Measurements from ENCODE around the gene NIP7. TPM values are rescaled to one million over a fixed set of nuclear protein-coding genes. Genes with fewer than 3 reads are reported as not detected.

NIP7 gene
- total and polyA plus RNA-seq, 9 of the 15 experiments (the other 6 are each of a cell fraction or from before 2014, with no cell fraction given), result 28.9 to 85.5 (median 72.5) TPM

GRCh38 chr16:69330286-69331109 is 9.1 kb upstream of the NIP7 start, which contains the start of gene PDF (continued):
- TF ChIP-seq, protein P1, sequence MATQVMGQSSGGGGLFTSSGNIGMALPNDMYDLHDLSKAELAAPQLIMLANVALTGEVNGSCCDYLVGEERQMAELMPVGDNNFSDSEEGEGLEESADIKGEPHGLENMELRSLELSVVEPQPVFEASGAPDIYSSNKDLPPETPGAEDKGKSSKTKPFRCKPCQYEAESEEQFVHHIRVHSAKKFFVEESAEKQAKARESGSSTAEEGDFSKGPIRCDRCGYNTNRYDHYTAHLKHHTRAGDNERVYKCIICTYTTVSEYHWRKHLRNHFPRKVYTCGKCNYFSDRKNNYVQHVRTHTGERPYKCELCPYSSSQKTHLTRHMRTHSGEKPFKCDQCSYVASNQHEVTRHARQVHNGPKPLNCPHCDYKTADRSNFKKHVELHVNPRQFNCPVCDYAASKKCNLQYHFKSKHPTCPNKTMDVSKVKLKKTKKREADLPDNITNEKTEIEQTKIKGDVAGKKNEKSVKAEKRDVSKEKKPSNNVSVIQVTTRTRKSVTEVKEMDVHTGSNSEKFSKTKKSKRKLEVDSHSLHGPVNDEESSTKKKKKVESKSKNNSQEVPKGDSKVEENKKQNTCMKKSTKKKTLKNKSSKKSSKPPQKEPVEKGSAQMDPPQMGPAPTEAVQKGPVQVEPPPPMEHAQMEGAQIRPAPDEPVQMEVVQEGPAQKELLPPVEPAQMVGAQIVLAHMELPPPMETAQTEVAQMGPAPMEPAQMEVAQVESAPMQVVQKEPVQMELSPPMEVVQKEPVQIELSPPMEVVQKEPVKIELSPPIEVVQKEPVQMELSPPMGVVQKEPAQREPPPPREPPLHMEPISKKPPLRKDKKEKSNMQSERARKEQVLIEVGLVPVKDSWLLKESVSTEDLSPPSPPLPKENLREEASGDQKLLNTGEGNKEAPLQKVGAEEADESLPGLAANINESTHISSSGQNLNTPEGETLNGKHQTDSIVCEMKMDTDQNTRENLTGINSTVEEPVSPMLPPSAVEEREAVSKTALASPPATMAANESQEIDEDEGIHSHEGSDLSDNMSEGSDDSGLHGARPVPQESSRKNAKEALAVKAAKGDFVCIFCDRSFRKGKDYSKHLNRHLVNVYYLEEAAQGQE (IDR thresholded peaks at IDR 0.05; ENCODE audit: borderline replicate concordance), result peak; percentile 90
- TF ChIP-seq, protein P1 (CRISPR knock-in tag; IDR thresholded peaks at IDR 0.05; ENCODE audit: low read depth), result peak; percentile 79; the same call in 1 of the 2 replicates
- no peak for TF ChIP-seq MAFF (IDR thresholded peaks at IDR 0.05; ENCODE audit: low read length)
- no peak for TF ChIP-seq MTF1 (CRISPR knock-in tag; IDR thresholded peaks at IDR 0.05; ENCODE audit: borderline replicate concordance)
- no peak for TF ChIP-seq HMG20A (CRISPR knock-in tag; conservative IDR thresholded peaks at IDR 0.05)
- TF ChIP-seq HNRNPK (IDR thresholded peaks at IDR 0.05; ENCODE audit: low read depth, low read length, poor library complexity, severe bottlenecking), result no peak
- TF ChIP-seq PTRF (tag; IDR thresholded peaks at IDR 0.05), result no peak
- no peak; the same call in 1 of the 2 replicates for TF ChIP-seq ESRRA (IDR thresholded peaks at IDR 0.05; ENCODE audit: borderline replicate concordance, low read depth)
- TF ChIP-seq FOXJ3 (CRISPR knock-in tag; IDR thresholded peaks at IDR 0.05), result no peak
- no peak for TF ChIP-seq ZNF217 (CRISPR knock-in tag; IDR thresholded peaks at IDR 0.05)
- TF ChIP-seq TAL1 (IDR thresholded peaks at IDR 0.05), result no peak
- TF ChIP-seq, protein P2, sequence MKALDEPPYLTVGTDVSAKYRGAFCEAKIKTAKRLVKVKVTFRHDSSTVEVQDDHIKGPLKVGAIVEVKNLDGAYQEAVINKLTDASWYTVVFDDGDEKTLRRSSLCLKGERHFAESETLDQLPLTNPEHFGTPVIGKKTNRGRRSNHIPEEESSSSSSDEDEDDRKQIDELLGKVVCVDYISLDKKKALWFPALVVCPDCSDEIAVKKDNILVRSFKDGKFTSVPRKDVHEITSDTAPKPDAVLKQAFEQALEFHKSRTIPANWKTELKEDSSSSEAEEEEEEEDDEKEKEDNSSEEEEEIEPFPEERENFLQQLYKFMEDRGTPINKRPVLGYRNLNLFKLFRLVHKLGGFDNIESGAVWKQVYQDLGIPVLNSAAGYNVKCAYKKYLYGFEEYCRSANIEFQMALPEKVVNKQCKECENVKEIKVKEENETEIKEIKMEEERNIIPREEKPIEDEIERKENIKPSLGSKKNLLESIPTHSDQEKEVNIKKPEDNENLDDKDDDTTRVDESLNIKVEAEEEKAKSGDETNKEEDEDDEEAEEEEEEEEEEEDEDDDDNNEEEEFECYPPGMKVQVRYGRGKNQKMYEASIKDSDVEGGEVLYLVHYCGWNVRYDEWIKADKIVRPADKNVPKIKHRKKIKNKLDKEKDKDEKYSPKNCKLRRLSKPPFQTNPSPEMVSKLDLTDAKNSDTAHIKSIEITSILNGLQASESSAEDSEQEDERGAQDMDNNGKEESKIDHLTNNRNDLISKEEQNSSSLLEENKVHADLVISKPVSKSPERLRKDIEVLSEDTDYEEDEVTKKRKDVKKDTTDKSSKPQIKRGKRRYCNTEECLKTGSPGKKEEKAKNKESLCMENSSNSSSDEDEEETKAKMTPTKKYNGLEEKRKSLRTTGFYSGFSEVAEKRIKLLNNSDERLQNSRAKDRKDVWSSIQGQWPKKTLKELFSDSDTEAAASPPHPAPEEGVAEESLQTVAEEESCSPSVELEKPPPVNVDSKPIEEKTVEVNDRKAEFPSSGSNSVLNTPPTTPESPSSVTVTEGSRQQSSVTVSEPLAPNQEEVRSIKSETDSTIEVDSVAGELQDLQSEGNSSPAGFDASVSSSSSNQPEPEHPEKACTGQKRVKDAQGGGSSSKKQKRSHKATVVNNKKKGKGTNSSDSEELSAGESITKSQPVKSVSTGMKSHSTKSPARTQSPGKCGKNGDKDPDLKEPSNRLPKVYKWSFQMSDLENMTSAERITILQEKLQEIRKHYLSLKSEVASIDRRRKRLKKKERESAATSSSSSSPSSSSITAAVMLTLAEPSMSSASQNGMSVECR (CRISPR knock-in tag; IDR thresholded peaks at IDR 0.05), result peak; percentile 95
- no peak for TF ChIP-seq NEUROD1 (IDR thresholded peaks at IDR 0.05; ENCODE audit: borderline replicate concordance, low read depth, low read length, partially characterized antibody)
- TF ChIP-seq ZNF263 (CRISPR knock-in tag; IDR thresholded peaks at IDR 0.05; ENCODE audit: borderline replicate concordance), result peak; percentile 60; the same call in 1 of the 2 replicates
- no peak for TF ChIP-seq ZNF668 (CRISPR knock-in tag; IDR thresholded peaks at IDR 0.05)
- TF ChIP-seq NCOR1 (IDR thresholded peaks at IDR 0.05), result no peak

All from K562 (cell line).